ENCODE data around the gene ANO2.
"Not testable (repeated sequence)": the region's sequence is repeated elsewhere in the genome, so short reads cannot be mapped to it uniquely, and the experiment has no call there.

Gene ANO2

GRCh38 chr12:5568325-5568981 lies 376.6 kb downstream of the ANO2 start:
- DNase-seq, result no peak

GRCh38 chr12:5567016-5567725 lies 377.9 kb downstream of the ANO2 start:
- no peak for DNase-seq

- DNase-seq, result no peak
Observed at GRCh38 chr12:5565933-5566599, 379.0 kb downstream of the ANO2 start.

GRCh38 chr12:5562581-5562980 lies 382.5 kb downstream of the ANO2 start:
- no peak for DNase-seq

GRCh38 chr12:5561846-5562245 lies 383.2 kb downstream of the ANO2 start:
- no peak for DNase-seq

GRCh38 chr12:5561057-5561456 lies 384.0 kb downstream of the ANO2 start:
- DNase-seq, result no peak

- DNase-seq, result no peak
Observed at GRCh38 chr12:5560265-5560664, 384.8 kb downstream of the ANO2 start.

GRCh38 chr12:5557906-5558305 lies 387.2 kb downstream of the ANO2 start:
- DNase-seq, result no peak

- no peak for DNase-seq
Observed at GRCh38 chr12:5556946-5557673, 387.9 kb downstream of the ANO2 start.

- DNase-seq, result no peak
Observed at GRCh38 chr12:5556033-5556614, 388.9 kb downstream of the ANO2 start.

GRCh38 chr12:5554711-5555110 lies 390.3 kb downstream of the ANO2 start:
- DNase-seq, result no peak

GRCh38 chr12:5549011-5549410 lies 396.0 kb downstream of the ANO2 start:
- DNase-seq, result no peak

GRCh38 chr12:5548152-5548943 lies 396.7 kb downstream of the ANO2 start:
- no peak for DNase-seq

GRCh38 chr12:5546616-5547015 lies 398.4 kb downstream of the ANO2 start:
- no peak for DNase-seq

- no peak for DNase-seq
Observed at GRCh38 chr12:5537771-5538170, 407.3 kb downstream of the ANO2 start.

GRCh38 chr12:5537026-5537615 lies 407.9 kb downstream of the ANO2 start:
- not testable (repeated sequence) for DNase-seq

GRCh38 chr12:5535541-5535940 lies 409.5 kb downstream of the ANO2 start:
- no peak for DNase-seq

GRCh38 chr12:5534426-5535199 lies 410.4 kb downstream of the ANO2 start:
- no peak for DNase-seq

GRCh38 chr12:5533368-5533767 lies 411.7 kb downstream of the ANO2 start:
- no peak for DNase-seq

GRCh38 chr12:5525783-5526367 lies 419.2 kb downstream of the ANO2 start:
- no peak for DNase-seq
